ENCODE data around the gene LDLRAD4.

DNA sequence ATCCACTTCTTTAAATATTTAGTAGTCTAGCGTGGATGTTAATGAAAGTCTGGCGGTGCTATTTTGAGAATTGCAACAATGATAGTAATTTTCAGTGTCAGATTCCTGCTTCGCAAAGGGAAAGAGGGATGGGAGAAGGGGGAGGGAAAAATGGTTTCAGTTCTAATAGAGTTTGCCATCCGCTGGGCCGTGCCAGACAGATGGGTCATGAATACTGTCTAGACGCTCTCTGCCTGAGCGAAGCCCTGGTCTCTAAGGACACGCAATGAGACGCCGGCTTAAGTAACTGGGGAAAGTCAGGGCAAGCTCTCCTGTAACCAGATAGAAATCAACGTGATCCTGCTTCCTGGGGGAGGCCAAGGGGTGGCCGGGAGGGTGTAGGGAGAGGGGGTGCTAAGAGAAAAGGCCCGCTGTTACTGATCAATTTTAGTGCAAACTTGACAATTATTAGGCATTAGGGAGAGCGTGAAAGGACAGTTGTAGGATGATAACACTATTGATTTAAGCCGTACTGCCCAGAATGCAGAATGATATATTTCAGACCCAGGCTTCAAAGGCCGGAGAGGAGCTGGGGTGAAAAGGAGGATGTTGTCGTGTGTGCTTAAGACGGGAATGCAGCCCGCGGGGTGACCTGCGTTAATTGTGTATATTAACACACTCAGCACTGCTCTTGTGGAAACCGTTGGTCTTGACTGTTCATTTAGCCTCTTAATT is 229.2 kb downstream of the LDLRAD4 start:
- TF ChIP-seq, protein P1, sequence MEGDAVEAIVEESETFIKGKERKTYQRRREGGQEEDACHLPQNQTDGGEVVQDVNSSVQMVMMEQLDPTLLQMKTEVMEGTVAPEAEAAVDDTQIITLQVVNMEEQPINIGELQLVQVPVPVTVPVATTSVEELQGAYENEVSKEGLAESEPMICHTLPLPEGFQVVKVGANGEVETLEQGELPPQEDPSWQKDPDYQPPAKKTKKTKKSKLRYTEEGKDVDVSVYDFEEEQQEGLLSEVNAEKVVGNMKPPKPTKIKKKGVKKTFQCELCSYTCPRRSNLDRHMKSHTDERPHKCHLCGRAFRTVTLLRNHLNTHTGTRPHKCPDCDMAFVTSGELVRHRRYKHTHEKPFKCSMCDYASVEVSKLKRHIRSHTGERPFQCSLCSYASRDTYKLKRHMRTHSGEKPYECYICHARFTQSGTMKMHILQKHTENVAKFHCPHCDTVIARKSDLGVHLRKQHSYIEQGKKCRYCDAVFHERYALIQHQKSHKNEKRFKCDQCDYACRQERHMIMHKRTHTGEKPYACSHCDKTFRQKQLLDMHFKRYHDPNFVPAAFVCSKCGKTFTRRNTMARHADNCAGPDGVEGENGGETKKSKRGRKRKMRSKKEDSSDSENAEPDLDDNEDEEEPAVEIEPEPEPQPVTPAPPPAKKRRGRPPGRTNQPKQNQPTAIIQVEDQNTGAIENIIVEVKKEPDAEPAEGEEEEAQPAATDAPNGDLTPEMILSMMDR (conservative IDR thresholded peaks at IDR 0.05) = no peak
- TF ChIP-seq ZFX (IDR thresholded peaks at IDR 0.05) = no peak
